ENCODE measurements around the gene LARGE1.

Gene LARGE1

GRCh38 chr22:33909911-33910310 lies 10.4 kb downstream of the LARGE1 start:
- no peak for DNase-seq

GRCh38 chr22:33909075-33909458 lies 11.2 kb downstream of the LARGE1 start:
- DNase-seq, result no peak

GRCh38 chr22:33908171-33909074 lies 11.9 kb downstream of the LARGE1 start:
- no peak for DNase-seq

DNA sequence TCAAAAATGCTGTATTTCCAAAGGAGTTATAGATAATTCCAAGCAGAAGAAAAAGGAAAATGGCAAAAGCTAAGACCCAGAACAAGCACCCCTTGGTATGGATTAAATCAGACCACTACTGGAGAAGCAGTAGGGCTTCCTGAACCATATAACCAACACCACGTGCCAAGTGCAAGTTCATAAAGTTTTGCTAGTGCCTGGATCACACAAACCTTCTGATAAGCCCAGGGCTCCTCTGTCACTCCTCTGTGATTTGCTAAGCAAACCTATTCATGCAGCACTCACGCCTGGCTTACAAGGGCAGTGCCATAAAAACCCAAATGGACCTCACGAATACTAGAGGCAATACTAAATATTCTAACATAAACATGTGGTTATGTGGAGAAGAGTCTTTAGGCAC lies 13.3 kb downstream of the LARGE1 start:
- no peak for DNase-seq

GRCh38 chr22:33906475-33906874 lies 13.8 kb downstream of the LARGE1 start:
- DNase-seq, result no peak

DNA sequence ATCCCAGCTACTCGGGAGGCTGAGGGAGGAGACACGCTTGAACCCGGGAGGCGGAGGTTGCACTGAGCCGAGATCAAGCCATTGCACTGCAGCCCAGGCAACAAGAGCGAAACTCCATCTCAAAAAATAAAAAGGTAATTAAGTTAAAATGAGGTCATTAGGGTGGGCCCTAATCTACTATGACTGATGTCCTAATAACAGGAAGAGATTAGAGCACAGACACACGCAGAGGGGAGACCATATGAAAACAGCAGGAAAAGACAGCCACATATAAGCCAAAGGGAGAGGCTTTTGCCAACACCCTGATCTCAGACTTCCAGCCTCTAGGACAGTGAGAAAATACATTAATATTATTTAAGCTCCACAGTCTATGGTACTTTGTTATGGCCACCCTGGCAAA lies 17.3 kb downstream of the LARGE1 start:
- no peak for DNase-seq

- no peak for DNase-seq
These were observed 18.2 kb downstream of the LARGE1 start for GRCh38 chr22:33902073-33902472.

DNA sequence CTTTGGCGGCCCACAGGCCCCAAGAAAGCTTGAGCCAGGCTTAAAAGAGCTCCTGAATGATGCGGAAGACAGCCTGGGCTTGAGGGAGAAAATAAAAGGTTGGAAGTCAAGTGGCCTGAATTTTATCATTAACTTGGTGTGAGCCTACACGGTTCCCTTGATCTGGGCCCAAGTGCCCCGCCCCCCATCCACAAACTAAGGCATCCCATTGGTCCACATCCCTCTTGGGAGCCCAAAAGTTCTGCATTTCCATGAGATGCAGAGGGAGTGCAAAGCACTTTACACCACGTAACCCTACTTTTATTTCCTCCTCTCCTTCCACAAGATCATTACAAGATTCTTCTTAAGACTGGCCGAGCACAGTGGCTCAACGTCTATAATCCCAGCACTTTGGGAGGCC lies 22.2 kb downstream of the LARGE1 start:
- DNase-seq, result no peak

DNA sequence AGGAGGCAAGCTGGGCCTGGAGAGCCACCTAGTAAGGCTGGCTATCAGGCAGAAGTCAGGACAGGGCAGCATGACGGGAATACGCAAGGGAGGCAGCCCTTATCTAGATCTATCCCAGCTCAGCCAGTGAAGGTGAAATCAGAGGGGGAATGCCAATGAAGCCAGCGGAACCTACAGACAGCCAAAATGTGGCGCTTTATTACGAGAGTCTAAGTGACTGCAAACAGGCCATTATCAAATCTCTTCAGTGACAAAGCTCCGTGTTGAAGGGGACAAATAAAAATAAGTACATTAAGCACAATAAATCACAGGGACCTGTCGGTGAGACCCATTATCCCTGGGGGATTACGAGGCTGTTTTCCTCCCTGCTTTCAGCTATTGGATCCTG lies 22.8 kb downstream of the LARGE1 start:
- no peak for DNase-seq

GRCh38 chr22:33896575-33897447 lies 23.5 kb downstream of the LARGE1 start:
- DNase-seq, result no peak

DNA sequence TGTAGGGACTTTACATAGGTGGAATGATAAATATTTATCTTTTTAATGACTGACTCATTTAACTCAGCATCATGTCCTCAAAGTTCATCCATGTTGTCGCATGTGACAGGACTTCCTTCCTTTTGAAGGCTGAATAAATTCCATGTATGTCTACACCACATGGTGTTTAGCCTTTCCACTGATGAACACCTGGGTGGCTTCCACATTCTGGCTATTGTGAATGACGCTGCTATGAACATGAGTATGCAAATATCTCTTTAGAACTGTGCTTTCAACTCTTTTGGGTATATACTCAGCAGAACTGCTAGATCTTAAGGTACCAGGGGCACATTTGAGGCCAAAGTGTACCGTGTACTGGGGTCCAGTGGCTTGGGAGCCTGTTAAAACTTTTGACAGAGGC lies 24.1 kb downstream of the LARGE1 start:
- DNase-seq, result no peak

- no peak for DNase-seq
These were observed 24.8 kb downstream of the LARGE1 start for GRCh38 chr22:33895444-33895843.

- no peak for DNase-seq
These were observed 25.8 kb downstream of the LARGE1 start for GRCh38 chr22:33894515-33894914.

GRCh38 chr22:33894036-33894435 lies 26.2 kb downstream of the LARGE1 start:
- DNase-seq, result no peak

- DNase-seq, result no peak
These were observed 26.8 kb downstream of the LARGE1 start for GRCh38 chr22:33893512-33893911.

GRCh38 chr22:33891992-33892391 lies 28.3 kb downstream of the LARGE1 start:
- DNase-seq, result no peak

DNA sequence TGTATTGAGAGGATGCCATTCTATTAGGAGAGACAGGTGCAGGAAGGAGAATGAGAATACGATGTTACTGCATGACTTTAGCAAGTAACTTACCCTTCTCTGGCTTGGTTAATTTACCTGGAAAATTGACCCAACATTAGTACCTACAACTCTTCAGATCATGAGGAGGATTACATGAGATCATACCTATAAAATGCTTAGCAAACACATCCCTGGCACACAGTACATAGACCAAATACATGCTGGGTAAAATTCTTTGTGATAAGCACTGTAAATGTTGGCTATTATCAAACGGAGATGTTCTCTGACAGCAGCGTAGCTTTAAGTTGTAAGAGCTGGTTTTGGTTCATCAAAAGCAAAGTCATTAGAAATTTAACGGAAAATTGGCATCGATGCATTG lies 28.8 kb downstream of the LARGE1 start:
- no peak for DNase-seq

DNA sequence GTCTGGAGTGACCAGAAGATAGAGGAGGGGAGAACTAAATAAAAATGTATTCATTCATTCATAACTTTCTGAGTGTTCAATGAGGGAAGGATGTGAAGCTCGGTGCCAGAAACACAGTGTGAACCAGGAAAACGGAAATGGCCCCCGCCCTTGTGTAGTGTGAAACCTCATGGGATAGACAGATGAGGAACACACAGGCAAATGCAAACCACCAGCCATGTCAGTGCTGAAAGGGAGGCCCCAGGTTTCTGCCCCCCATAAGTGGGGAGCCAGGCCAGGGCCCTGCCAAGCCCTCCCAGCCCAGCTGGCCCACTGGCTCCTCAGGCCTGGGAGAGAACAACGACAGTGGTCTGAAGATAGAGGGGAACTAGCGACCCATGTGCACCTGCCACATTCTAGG lies 30.5 kb downstream of the LARGE1 start:
- DNase-seq, result no peak

DNA sequence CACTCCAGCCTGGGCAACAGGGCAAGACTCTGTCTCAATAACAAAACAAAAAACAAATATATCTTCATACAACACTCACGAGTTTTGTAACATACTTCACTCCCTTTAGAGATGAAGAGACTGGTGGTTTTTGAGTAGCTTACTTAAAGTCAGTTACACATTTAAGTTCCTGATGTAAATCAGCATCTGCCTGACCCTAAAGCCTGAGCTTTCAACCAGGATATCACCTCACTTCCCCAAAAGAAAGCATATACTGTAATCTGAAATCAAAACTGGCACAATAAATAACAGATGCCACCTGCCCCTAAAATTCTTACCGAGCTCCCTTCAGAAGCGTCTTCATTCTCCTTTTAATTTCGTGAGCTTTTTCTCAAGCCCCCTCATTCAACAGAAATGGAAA lies 31.5 kb downstream of the LARGE1 start:
- no peak for DNase-seq

DNA sequence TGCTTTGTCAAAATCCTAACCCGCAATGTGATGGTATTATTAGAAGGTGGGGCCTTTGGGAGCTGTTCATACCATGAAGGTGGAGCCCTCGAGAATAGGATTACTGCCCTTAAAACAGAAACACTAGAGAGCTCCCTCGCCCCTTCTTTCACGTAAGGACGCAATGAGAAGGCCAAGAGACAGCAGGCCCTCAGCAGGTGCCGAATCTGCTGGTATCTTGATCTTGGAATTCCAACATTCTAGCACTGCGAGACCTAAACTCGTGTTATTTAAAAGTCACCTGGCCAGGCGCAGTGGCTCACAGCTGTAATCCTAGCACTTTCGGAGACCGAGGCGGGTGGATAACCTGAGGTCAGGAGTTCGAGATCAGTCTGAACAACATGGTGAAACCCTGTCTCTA lies 33.1 kb downstream of the LARGE1 start:
- no peak for DNase-seq

GRCh38 chr22:33886696-33887095 lies 33.6 kb downstream of the LARGE1 start:
- no peak for DNase-seq

GRCh38 chr22:33884829-33885228 lies 35.4 kb downstream of the LARGE1 start:
- no peak for DNase-seq

DNA sequence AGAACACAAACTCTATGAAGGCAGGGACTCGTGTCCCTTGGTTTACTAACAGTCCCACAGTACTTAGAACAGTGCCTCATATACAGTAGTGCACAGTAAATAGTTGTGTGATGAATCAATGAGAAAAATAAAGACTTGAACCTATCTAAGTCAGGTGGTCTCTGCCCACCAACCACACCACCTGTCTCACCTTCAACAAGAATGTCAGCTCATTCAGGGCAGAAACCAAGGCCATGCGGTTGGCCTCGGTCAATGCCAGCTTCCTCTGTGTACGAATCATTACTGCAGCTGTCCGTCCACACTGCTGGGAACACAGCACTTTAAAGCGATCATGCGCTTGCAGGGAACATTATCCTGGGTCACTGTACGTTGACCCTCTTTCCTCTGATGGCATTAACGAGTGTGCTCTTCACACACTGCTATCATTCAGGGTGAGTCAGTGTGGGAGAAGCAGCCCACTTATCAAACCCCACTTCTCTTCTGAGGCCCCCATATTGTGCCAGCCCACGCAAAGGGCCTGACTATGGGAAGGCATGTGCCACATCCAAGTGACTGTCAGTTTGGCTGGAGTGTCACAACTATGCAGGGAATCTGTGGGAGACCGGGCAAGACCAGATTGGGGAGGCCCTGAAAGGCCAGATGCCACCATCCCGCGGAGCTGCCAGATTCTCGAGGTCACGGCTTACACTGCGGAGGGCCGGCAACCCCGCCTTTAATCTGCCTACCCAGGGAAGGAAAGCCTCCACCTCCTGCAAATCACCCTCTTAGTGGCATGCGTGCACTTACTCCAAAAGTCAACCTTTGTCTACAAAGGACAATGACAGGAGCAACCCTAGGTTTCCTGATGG lies 36.1 kb downstream of the LARGE1 start:
- no peak for DNase-seq
